A549 (cell line): ENCODE measurements around the gene NPFFR1.

Experiments used
- CEBPB ChIP-seq, 2 experiments: fragments of >200 bp in 1 of 2; sonication (Bioruptor Twin) in 1 of 2; formaldehyde crosslinking in 1 of 2; IDR thresholded peaks; 2 replicates each; pipeline ENCODE4 v1.6.1; 2012 to 2016
- EP300 ChIP-seq, 2 experiments: fragments of >200 bp; sonication (Bioruptor Twin); formaldehyde crosslinking; IDR thresholded peaks; 2 replicates in 1 of 2; 3 replicates in 1 of 2; pipeline ENCODE4 v1.6.1; 2016 to 2017
- ESRRA ChIP-seq: fragments of 150-350 bp; IDR thresholded peaks from 2 replicates; pipeline ENCODE4 v1.6.1; 2014; ENCODE audit warnings: mild to moderate bottlenecking, low read length, borderline replicate concordance
- FOXS1 ChIP-seq: fragments of 250-450 bp; sonication (Bioruptor Pico); IDR thresholded peaks from 2 replicates; pipeline ENCODE4 v1.5.0; 2020; ENCODE audit warnings: mild to moderate bottlenecking, moderate library complexity
- HDAC2 ChIP-seq: fragments of 200-600 bp; sonication (generic); IDR thresholded peaks from 2 replicates; pipeline ENCODE4 v1.6.1; 2016
- POLR2A ChIP-seq: IDR thresholded peaks from 2 replicates; pipeline ENCODE4 v1.6.1; 2012; ENCODE audit warnings: mild to moderate bottlenecking, low read length
- RCOR1 ChIP-seq: fragments of 150-350 bp; IDR thresholded peaks from 2 replicates; pipeline ENCODE4 v1.6.1; 2014; ENCODE audit warnings: antibody characterized with exemption, low read length, low read depth
- TF ChIP-seq, protein P1 (sequence below): fragments of >200 bp; sonication (Bioruptor Twin); formaldehyde crosslinking; IDR thresholded peaks from 3 replicates; pipeline ENCODE4 v1.5.1; 2016

DNA sequence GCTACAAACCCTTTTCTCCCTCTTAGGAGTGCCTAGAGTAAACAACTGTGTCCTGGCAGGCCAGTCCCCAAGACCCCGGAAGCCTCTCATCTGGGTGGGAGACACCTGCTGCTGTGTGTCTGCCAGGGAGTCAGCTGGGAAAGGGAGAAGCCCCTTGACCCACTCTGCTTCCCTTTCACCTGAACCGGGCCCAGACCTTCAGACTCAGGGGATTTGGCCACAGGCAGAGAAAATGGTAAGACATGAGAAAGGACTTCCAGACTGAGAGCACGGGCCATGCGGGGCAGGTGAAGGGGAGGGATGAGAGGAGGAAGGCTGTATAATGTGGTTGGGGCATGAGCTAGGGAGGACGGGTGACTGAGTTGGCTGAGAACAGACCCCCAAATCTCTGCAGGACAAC is 36.0 kb upstream of the NPFFR1 start:
- no peak for TF ChIP-seq EP300 (IDR thresholded peaks at IDR 0.05)
- TF ChIP-seq RCOR1: no peak
- TF ChIP-seq, protein P1, sequence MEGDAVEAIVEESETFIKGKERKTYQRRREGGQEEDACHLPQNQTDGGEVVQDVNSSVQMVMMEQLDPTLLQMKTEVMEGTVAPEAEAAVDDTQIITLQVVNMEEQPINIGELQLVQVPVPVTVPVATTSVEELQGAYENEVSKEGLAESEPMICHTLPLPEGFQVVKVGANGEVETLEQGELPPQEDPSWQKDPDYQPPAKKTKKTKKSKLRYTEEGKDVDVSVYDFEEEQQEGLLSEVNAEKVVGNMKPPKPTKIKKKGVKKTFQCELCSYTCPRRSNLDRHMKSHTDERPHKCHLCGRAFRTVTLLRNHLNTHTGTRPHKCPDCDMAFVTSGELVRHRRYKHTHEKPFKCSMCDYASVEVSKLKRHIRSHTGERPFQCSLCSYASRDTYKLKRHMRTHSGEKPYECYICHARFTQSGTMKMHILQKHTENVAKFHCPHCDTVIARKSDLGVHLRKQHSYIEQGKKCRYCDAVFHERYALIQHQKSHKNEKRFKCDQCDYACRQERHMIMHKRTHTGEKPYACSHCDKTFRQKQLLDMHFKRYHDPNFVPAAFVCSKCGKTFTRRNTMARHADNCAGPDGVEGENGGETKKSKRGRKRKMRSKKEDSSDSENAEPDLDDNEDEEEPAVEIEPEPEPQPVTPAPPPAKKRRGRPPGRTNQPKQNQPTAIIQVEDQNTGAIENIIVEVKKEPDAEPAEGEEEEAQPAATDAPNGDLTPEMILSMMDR: no peak
- no peak for TF ChIP-seq ESRRA
- no peak for TF ChIP-seq FOXS1
- no peak for TF ChIP-seq HDAC2
- no peak for TF ChIP-seq CEBPB (IDR thresholded peaks at IDR 0.05)
- TF ChIP-seq POLR2A: no peak
